CD4-positive, alpha-beta memory T cell (primary cell): ENCODE measurements around the gene SUGP2. TPM values are rescaled to one million over a fixed set of nuclear protein-coding genes. Genes with fewer than 3 reads are reported as not detected.

ENCODE experiments used
- CTCF ChIA-PET: fragments of 350-600 bp; sonication (Branson Sonifier 250); formaldehyde crosslinking; loops from one replicate; lab custom pipeline; 2021; ENCODE audit warnings: inconsistent platforms; ENCODE audit not compliant: partially characterized antibody; lab: Charles Lee
- POLR2A ChIA-PET: fragments of 350-600 bp; sonication (Branson Sonifier 250); formaldehyde crosslinking; loops from one replicate; lab custom pipeline; 2021; ENCODE audit not compliant: partially characterized antibody; lab: Charles Lee
- DNase-seq, 5 donors: peaks; one replicate each; pipeline versions ENCODE4 v3.0.0 to v3.0.0-alpha.2; 2020 to 2022; ENCODE audit warnings: mixed read lengths in 1 of 5
- H3K27ac ChIP-seq: one replicate; pipeline ENCODE4 v1.7.0; 2013; ENCODE audit warnings: low read depth, low read length
- H3K27me3 ChIP-seq: 2 replicates; pipeline ENCODE4 v1.7.0; 2013; ENCODE audit warnings: mild to moderate bottlenecking, low read length, moderate library complexity; ENCODE audit not compliant: insufficient read depth
- H3K36me3 ChIP-seq: 2 replicates; pipeline ENCODE4 v1.7.0; 2013; ENCODE audit warnings: mild to moderate bottlenecking, low read length, moderate library complexity; ENCODE audit not compliant: insufficient read depth
- H3K4me1 ChIP-seq: 2 replicates; pipeline ENCODE4 v1.7.0; 2013; ENCODE audit warnings: mild to moderate bottlenecking, low read length, moderate library complexity; ENCODE audit not compliant: insufficient read depth
- H3K4me3 ChIP-seq, 2 donors: one replicate each; pipeline ENCODE4 v1.7.0; 2013; ENCODE audit warnings: low read length in 2 of 2, mild to moderate bottlenecking in 1 of 2
- H3K9me3 ChIP-seq, 2 donors: one replicate each; pipeline ENCODE4 v1.7.0; 2013; ENCODE audit warnings: low read length in 2 of 2, control low read depth in 1 of 2; ENCODE audit not compliant: control insufficient read depth in 1 of 2
- H3K27ac Mint-ChIP-seq, 7 donors: one replicate each; pipeline ENCODE4 v1.8.0; 2020 to 2021; ENCODE audit warnings: mixed read lengths in 7 of 7, mild to moderate bottlenecking in 6 of 7, inconsistent platforms in 3 of 7, moderate library complexity in 3 of 7
- H3K27me3 Mint-ChIP-seq, 2 donors: one replicate each; pipeline ENCODE4 v1.8.0; 2020 to 2021; ENCODE audit warnings: mixed read lengths in 2 of 2
- H3K36me3 Mint-ChIP-seq, 2 donors: one replicate each; pipeline ENCODE4 v1.8.0; 2020 to 2021; ENCODE audit warnings: mixed read lengths in 2 of 2, inconsistent platforms in 1 of 2, mild to moderate bottlenecking in 1 of 2
- H3K4me1 Mint-ChIP-seq, 4 donors: one replicate each; pipeline ENCODE4 v1.8.0; 2020 to 2021; ENCODE audit warnings: mixed read lengths in 4 of 4, mild to moderate bottlenecking in 1 of 4
- H3K4me3 Mint-ChIP-seq, 8 donors: one replicate each; pipeline ENCODE4 v1.8.0; 2020 to 2021; ENCODE audit warnings: mixed read lengths in 8 of 8, mild to moderate bottlenecking in 7 of 8, moderate library complexity in 6 of 8, inconsistent platforms in 3 of 8
- H3K9me3 Mint-ChIP-seq, 8 donors: one replicate each; pipeline ENCODE4 v1.8.0; 2020 to 2021; ENCODE audit warnings: mixed read lengths in 8 of 8, mild to moderate bottlenecking in 5 of 8, inconsistent platforms in 3 of 8, moderate library complexity in 1 of 8
- intact Hi-C: fragments of 100-400 bp; cut with micrococcal nuclease; formaldehyde crosslinking; loops from one replicate; pipeline ENCODE4 v1.15.1; 2023
- polyA plus RNA-seq, 2 donors: library from polyadenylated mRNA; unstranded; fragments of 300-500 nt; fragmentation: Illumina TruSeq; gene quantifications; one replicate each; pipeline ENCODE4 v1.2.3, GENCODE V29; 2021
- total RNA-seq, 2 experiments: library from RNA; stranded (reverse); gene quantifications; one replicate each; pipeline ENCODE4 v1.2.3, GENCODE V29; 2021

The SUGP2 gene
- total and polyA plus RNA-seq, 4 experiments from 2014 or later: 3.9 to 113 (median 59.6) TPM

DNA sequence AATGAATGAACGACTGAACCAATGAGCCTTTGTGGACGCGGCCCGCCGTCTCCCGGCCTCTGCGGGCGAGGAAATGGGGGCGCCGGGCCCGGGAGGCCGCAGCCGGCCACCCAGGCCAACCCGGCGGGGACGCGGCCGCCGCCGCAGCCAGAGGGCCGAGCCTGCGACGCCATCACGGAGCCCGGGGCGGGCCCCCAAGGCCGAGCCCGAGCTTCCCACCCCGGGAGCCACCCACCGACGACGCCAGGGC, 216 bp downstream of the SUGP2 start:
- Histone ChIP-seq H3K36me3 (peaks cover 6% of the 10 kb centered on the region), H3K4me3 (peak overlapping the region; percentile 81), H3K27ac (peak overlapping the region; percentile 82), H3K9me3 (no peaks in the 10 kb centered on the region), H3K4me1 (peaks cover 23% of the 10 kb centered on the region), H3K27me3 (no peaks in the 10 kb centered on the region)
- Mint-ChIP-seq H3K27ac (peak overlapping the region; percentile 7 to 97 (median 89)), H3K4me3 (peak overlapping the region; percentile 91 to 97 (median 93)), H3K27me3 (no peaks in the 10 kb centered on the region), H3K36me3 (peaks cover 13 to 24% of the 10 kb centered on the region in 2 donors), H3K4me1 (peaks cover 16 to 43% (median 27%) of the 10 kb centered on the region in 4 donors), H3K9me3 (no peaks in the 10 kb centered on the region)
- intact Hi-C loops: loop anchor here (1.0 to 10.0 kb wide), 2 partner anchors 30 to 118 kb away; partner anchors contain the start of genes COPE, DDX49 and SLC25A42
- CTCF ChIA-PET: no interaction called here
- POLR2A ChIA-PET: interaction anchor here (0.7 kb wide), 1 partner anchor 32 kb away, joined by 3 read pairs; no protein-coding TSS in a partner anchor
- no peak for DNase-seq

DNA sequence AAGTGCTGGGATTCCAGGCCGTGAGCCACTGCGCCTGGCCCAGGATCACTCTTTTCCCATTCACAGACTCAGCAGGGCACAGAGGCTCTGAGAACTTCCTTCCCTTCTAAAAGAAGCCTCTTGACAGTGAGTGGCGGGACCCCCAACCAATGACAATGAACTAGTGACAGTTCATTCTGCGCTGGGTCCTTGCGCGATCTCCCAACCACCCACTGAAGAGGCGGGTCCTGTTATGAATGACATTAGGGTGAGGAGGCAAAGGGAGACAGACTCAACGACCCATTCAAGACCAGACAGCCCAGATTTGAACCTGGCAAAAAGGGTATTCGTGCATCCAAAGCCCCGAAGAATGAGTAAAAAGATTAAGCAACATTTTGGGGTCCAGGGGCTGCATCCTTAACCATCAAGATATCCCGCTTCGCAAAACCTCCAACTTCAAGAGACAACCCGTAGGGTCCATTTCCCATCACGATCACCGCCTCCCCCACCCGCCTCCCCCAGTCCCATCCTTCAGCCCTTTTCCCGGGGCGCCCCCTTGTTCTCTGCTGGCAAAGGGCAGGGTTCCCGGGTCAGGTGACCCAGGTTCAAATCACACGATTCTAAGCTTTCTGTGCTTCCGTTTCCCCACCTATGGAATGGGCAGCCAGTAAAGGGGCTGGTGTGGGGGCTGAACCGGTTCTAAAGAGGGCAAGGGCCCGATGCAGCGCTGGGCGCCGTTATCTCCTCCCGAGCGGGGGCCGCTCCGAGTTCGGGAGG, 719 bp downstream of the SUGP2 start:
- H3K4me1 ChIP-seq: peaks cover 23% of the 10 kb centered on the region
- DNase-seq: peak; percentile 41 to 83 (median 55)
- Mint-ChIP-seq H3K36me3 (peaks cover 18 to 27% of the 10 kb centered on the region in 2 donors), H3K27me3 (no peaks in the 10 kb centered on the region), H3K4me3 (peak overlapping the region; percentile 91 to 97 (median 93)), H3K27ac (peak overlapping the region; percentile 84 to 97 (median 90)), H3K4me1 (peaks cover 16 to 43% (median 28%) of the 10 kb centered on the region in 4 donors), H3K9me3 (no peaks in the 10 kb centered on the region)
- H3K9me3 ChIP-seq: no peaks in the 10 kb centered on the region
- H3K4me3 ChIP-seq: peak overlapping the region; percentile 81
- POLR2A ChIA-PET: interaction anchor here (0.7 kb wide), 1 partner anchor 33 kb away, joined by 3 read pairs; no protein-coding TSS in a partner anchor
- CTCF ChIA-PET: no interaction called here
- H3K36me3 ChIP-seq: peaks cover 10% of the 10 kb centered on the region
- intact Hi-C loops: loop anchor here (1.0 to 10.0 kb wide), 2 partner anchors 31 to 118 kb away; partner anchors contain the start of genes COPE, DDX49 and SLC25A42
- H3K27ac ChIP-seq: peak overlapping the region; percentile 82
- H3K27me3 ChIP-seq: no peaks in the 10 kb centered on the region

DNA sequence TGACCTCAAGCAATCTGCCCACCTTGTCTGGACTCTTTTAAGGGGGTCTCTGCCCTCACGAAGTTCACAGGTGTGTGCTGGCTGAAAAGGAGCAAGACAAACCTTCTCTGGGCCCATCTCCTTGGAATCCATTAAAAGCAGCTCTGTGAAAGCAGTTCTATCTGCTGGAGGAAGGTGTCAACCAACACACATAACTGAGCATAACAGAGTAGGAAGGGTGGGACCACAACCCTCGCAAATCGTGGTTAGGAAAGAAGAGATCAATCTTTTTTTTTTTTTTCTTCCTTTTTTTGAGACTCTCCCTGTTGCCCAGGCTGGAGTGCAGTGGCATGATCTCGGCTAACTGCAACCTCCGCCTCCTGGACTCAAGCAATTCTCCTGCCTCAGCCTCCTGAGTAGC, 1.4 kb downstream of the SUGP2 start:
- Histone ChIP-seq H3K27me3 (no peaks in the 10 kb centered on the region), H3K36me3 (peaks cover 15% of the 10 kb centered on the region), H3K4me1 (peaks cover 23% of the 10 kb centered on the region), H3K9me3 (no peaks in the 10 kb centered on the region), H3K4me3 (no peak overlapping the region), H3K27ac (no peak overlapping the region)
- H3K36me3 Mint-ChIP-seq: peaks cover 24 to 34% of the 10 kb centered on the region in 2 donors
- no peak for DNase-seq
- ChIA-PET CTCF (no interaction called here), POLR2A (no interaction called here)
- peaks cover 20 to 48% (median 33%) of the 10 kb centered on the region in 4 donors for H3K4me1 Mint-ChIP-seq
- H3K27ac Mint-ChIP-seq: peak overlapping the region in 5 of 7 donors; percentile 19 to 97 (median 90)
- no peaks in the 10 kb centered on the region for H3K9me3 Mint-ChIP-seq
- H3K4me3 Mint-ChIP-seq: peak overlapping the region; percentile 91 to 97 (median 93)
- intact Hi-C loops: loop anchor here (10.0 kb wide), 1 partner anchor 117 kb away; the partner anchor contains the start of genes COPE and DDX49
- H3K27me3 Mint-ChIP-seq: no peaks in the 10 kb centered on the region

DNA sequence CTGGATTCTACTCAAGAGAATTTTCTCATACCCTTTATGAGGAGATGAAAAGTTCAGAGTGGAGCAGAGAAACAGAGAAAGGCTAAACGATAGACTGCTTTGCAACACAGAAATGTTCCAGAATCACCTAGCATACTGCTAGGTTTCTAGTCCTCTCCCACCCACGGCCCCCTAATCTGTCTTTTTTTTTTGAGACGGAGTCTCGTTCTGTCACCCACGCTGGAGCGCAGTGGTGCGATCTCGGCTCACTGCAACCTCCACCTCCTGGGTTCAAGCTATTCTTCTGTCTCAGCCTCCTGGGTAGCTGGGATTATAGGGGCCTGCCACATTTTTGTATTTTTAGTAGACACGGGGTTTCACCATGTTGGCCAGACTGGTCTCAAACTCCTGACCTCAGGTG, 4.8 kb downstream of the SUGP2 start:
- no peak overlapping the region for H3K27ac Mint-ChIP-seq
- H3K4me3 Mint-ChIP-seq: no peak overlapping the region
- Histone ChIP-seq H3K36me3 (peaks cover 42% of the 10 kb centered on the region), H3K4me3 (no peak overlapping the region), H3K9me3 (no peaks in the 10 kb centered on the region), H3K4me1 (peaks cover 13% of the 10 kb centered on the region), H3K27me3 (no peaks in the 10 kb centered on the region), H3K27ac (no peak overlapping the region)
- no peaks in the 10 kb centered on the region for H3K9me3 Mint-ChIP-seq
- no peaks in the 10 kb centered on the region for H3K27me3 Mint-ChIP-seq
- DNase-seq: no peak
- peaks cover 48 to 60% of the 10 kb centered on the region in 2 donors for H3K36me3 Mint-ChIP-seq
- intact Hi-C loops: no loop called here
- ChIA-PET CTCF (no interaction called here), POLR2A (no interaction called here)
- H3K4me1 Mint-ChIP-seq: peaks cover 18 to 48% (median 29%) of the 10 kb centered on the region in 4 donors

DNA sequence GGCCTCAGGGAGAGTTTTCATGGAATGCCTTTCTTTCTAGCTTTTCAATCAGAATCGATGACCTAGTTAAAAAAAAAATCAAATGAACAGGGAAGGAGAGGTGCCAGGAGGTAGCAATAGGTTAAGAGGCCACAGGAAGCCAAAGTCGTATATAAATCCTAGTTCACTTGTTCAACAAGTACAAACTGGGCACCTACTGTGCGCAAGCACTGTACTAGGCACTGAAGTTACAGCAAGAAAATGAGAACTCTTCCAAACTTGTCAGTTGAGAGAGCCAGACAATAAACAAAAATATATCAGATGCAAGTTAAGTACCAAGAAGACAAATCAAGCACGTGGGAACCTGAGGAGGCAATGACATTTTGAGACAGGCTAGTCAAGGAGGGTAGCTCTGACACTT, 6.1 kb downstream of the SUGP2 start:
- intact Hi-C loops: no loop called here
- Histone ChIP-seq H3K36me3 (peaks cover 54% of the 10 kb centered on the region), H3K27me3 (no peaks in the 10 kb centered on the region), H3K4me1 (peaks cover 15% of the 10 kb centered on the region), H3K27ac (no peak overlapping the region), H3K4me3 (no peak overlapping the region), H3K9me3 (no peaks in the 10 kb centered on the region)
- DNase-seq: no peak
- no peaks in the 10 kb centered on the region for H3K9me3 Mint-ChIP-seq
- peaks cover 53 to 67% of the 10 kb centered on the region in 2 donors for H3K36me3 Mint-ChIP-seq
- no peaks in the 10 kb centered on the region for H3K27me3 Mint-ChIP-seq
- H3K27ac Mint-ChIP-seq: peak overlapping the region in 3 of 7 donors; percentile 3 to 74 (median 24)
- ChIA-PET POLR2A (no interaction called here), CTCF (no interaction called here)
- H3K4me3 Mint-ChIP-seq: no peak overlapping the region
- H3K4me1 Mint-ChIP-seq: peaks cover 24 to 53% (median 31%) of the 10 kb centered on the region in 4 donors

DNA sequence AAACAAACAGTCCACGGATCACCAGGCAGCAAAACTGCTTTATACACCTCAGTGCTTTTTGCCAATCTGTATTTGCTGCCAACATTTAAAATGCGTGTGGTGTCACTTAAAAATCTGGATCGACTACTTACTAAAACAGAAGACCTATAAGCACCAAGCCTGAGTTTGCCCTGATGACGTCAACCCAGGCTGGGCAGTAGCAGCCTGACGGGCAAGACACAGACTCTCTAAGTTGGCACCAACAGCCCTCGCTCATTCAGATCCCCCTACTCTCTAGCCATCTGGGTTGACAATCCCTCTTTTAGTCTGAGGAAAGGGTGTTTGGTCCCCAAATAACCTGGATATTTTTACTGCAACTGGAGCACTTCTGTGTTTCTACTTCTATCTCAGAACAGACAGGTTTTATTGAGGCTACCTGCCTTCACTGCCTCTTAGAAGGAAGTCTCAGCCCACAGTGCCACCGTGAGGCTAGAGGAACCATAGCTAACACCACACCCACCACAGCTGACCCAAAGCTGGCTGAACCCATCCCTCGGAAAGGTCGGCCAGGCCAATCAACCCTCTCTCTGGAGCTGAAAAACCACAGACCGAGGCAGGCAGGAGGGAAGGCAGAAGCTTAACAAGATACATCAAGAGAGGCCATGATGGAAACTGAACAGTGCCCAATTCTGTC, 6.9 kb downstream of the SUGP2 start:
- DNase-seq: no peak
- peaks cover 53 to 69% of the 10 kb centered on the region in 2 donors for H3K36me3 Mint-ChIP-seq
- H3K27ac Mint-ChIP-seq: peak overlapping the region in 1 of 7 donors; percentile 73
- Histone ChIP-seq H3K27ac (no peak overlapping the region), H3K4me1 (peaks cover 10% of the 10 kb centered on the region), H3K36me3 (peaks cover 55% of the 10 kb centered on the region), H3K9me3 (no peaks in the 10 kb centered on the region), H3K4me3 (no peak overlapping the region), H3K27me3 (no peaks in the 10 kb centered on the region)
- intact Hi-C loops: no loop called here
- CTCF ChIA-PET: no interaction called here
- no peak overlapping the region for H3K4me3 Mint-ChIP-seq
- H3K27me3 Mint-ChIP-seq: no peaks in the 10 kb centered on the region
- no peaks in the 10 kb centered on the region for H3K9me3 Mint-ChIP-seq
- POLR2A ChIA-PET: no interaction called here
- H3K4me1 Mint-ChIP-seq: peaks cover 22 to 53% (median 29%) of the 10 kb centered on the region in 4 donors

DNA sequence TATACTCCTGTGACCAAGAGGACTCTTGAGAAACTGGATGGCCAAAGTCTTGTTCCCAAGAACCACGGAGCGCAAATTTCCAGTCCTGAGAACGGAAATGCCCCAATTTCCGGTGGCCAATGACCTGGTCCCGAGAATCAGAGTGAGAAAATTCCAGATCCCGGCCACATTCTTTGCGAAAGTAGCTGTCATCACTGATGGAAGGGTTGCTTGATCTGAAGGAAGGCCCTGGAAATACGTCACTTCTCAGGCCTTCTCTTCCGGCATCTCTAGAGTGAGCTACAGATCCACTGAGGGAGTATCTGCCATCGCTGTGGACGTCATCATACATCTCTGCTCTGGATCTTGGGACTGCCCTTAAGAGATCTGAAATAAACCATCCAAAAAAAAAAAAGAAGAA, 7.5 kb downstream of the SUGP2 start:
- Histone ChIP-seq H3K9me3 (no peaks in the 10 kb centered on the region), H3K4me1 (peaks cover 10% of the 10 kb centered on the region), H3K27ac (no peak overlapping the region), H3K27me3 (no peaks in the 10 kb centered on the region), H3K4me3 (no peak overlapping the region), H3K36me3 (peaks cover 55% of the 10 kb centered on the region)
- peaks cover 22 to 54% (median 27%) of the 10 kb centered on the region in 4 donors for H3K4me1 Mint-ChIP-seq
- CTCF ChIA-PET: no interaction called here
- peak overlapping the region in 1 of 7 donors; percentile 30 for H3K27ac Mint-ChIP-seq
- no peak overlapping the region for H3K4me3 Mint-ChIP-seq
- H3K27me3 Mint-ChIP-seq: no peaks in the 10 kb centered on the region
- H3K9me3 Mint-ChIP-seq: no peaks in the 10 kb centered on the region
- peaks cover 54 to 71% of the 10 kb centered on the region in 2 donors for H3K36me3 Mint-ChIP-seq
- intact Hi-C loops: no loop called here
- POLR2A ChIA-PET: no interaction called here
- DNase-seq: no peak
